Measurements from ENCODE around the gene MXRA8. TPM values are rescaled to one million over a fixed set of nuclear protein-coding genes. Genes with fewer than 3 reads are reported as not detected.

MXRA8 gene
- total and polyA plus RNA-seq, 9 of the 15 experiments (the other 6 are each of a cell fraction or from before 2014, with no cell fraction given): 0.66 to 11.3 (median 6.3) TPM

GRCh38 chr1:1324524-1325287 lies 33.6 kb downstream of the MXRA8 start, which contains the start of the genes CPTP and INTS11 (continued):
- TF ChIP-seq SP2 (IDR thresholded peaks at IDR 0.05; ENCODE audit: extremely low read depth, low read depth, low read length, poor library complexity, severe bottlenecking): peak; percentile 39
- no peak for TF ChIP-seq NR1H2 (CRISPR knock-in tag; IDR thresholded peaks at IDR 0.05)
- TF ChIP-seq SNRNP70 (optimal IDR thresholded peaks at IDR 0.05; ENCODE audit: low read depth, low read length): no peak
- TF ChIP-seq ZNF24 (IDR thresholded peaks at IDR 0.05): no peak
- TF ChIP-seq BMI1 (IDR thresholded peaks at IDR 0.05; ENCODE audit: low read length): no peak
- TF ChIP-seq MXD1 (CRISPR knock-in tag; IDR thresholded peaks at IDR 0.05; ENCODE audit: borderline replicate concordance, poor library complexity, severe bottlenecking): no peak
- no peak for TF ChIP-seq RFX1 (IDR thresholded peaks at IDR 0.05)
- TF ChIP-seq EP400 (IDR thresholded peaks at IDR 0.05): peak; percentile 74; the same call in 1 of the 2 replicates
- no peak for TF ChIP-seq SMAD2 (IDR thresholded peaks at IDR 0.05; ENCODE audit: low read depth, low read length)
- TF ChIP-seq SMARCA4 (IDR thresholded peaks at IDR 0.05): no peak
- TF ChIP-seq TARDBP (IDR thresholded peaks at IDR 0.05): no peak
- no peak for TF ChIP-seq ZSCAN29 (IDR thresholded peaks at IDR 0.05)
- no peak for TF ChIP-seq SIRT6 (IDR thresholded peaks at IDR 0.05; ENCODE audit: low read depth, low read length)
- TF ChIP-seq CTCF (IDR thresholded peaks at IDR 0.05 in 2 of 3, conservative IDR thresholded peaks at IDR 0.05 in 1 of 3; ENCODE audit: insufficient read depth in 2 of 3, low read depth in 1 of 3, low read length in 3 of 3): no peak
- TF ChIP-seq ZNF431 (CRISPR knock-in tag; IDR thresholded peaks at IDR 0.05): no peak
- peak; percentile 81 for TF ChIP-seq C11orf30 (IDR thresholded peaks at IDR 0.05; ENCODE audit: low read depth)
- peak; percentile 48; the same call in 1 of the 2 replicates for TF ChIP-seq RNF2 (IDR thresholded peaks at IDR 0.05)
- peak; percentile 86; the same call in 1 of the 2 replicates for TF ChIP-seq KLF13 (tag; IDR thresholded peaks at IDR 0.05; ENCODE audit: borderline replicate concordance, low read depth)
- TF ChIP-seq PTRF (tag; IDR thresholded peaks at IDR 0.05): no peak
- TF ChIP-seq ILK (tag; IDR thresholded peaks at IDR 0.05; ENCODE audit: borderline replicate concordance, low read depth): no peak
- TF ChIP-seq ZNF212 (CRISPR knock-in tag; IDR thresholded peaks at IDR 0.05): no peak
- TF ChIP-seq, protein P1, sequence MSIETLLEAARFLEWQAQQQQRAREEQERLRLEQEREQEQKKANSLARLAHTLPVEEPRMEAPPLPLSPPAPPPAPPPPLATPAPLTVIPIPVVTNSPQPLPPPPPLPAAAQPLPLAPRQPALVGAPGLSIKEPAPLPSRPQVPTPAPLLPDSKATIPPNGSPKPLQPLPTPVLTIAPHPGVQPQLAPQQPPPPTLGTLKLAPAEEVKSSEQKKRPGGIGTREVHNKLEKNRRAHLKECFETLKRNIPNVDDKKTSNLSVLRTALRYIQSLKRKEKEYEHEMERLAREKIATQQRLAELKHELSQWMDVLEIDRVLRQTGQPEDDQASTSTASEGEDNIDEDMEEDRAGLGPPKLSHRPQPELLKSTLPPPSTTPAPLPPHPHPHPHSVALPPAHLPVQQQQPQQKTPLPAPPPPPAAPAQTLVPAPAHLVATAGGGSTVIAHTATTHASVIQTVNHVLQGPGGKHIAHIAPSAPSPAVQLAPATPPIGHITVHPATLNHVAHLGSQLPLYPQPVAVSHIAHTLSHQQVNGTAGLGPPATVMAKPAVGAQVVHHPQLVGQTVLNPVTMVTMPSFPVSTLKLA (conservative IDR thresholded peaks at IDR 0.05): peak in 1 of 2 experiments; percentile 78; a peak in 3 of 4 replicates
- no peak for TF ChIP-seq ZNF354B (CRISPR knock-in tag; IDR thresholded peaks at IDR 0.05)
- no peak; the same call in 1 of the 2 replicates for TF ChIP-seq CBX1 (IDR thresholded peaks at IDR 0.05; ENCODE audit: low read depth)
- peak; percentile 73 for TF ChIP-seq ELF1 (tag; IDR thresholded peaks at IDR 0.05)
- no peak for TF ChIP-seq GTF2B (IDR thresholded peaks at IDR 0.05; ENCODE audit: extremely low read depth, insufficient read length)
- TF ChIP-seq TAL1 (IDR thresholded peaks at IDR 0.05): no peak
